ENCODE data around the gene TBX10. TPM values are rescaled to one million over a fixed set of nuclear protein-coding genes. Genes with fewer than 3 reads are reported as not detected.

The TBX10 gene
- total RNA-seq, 1 donor from 2014 or later = not detected

DNA sequence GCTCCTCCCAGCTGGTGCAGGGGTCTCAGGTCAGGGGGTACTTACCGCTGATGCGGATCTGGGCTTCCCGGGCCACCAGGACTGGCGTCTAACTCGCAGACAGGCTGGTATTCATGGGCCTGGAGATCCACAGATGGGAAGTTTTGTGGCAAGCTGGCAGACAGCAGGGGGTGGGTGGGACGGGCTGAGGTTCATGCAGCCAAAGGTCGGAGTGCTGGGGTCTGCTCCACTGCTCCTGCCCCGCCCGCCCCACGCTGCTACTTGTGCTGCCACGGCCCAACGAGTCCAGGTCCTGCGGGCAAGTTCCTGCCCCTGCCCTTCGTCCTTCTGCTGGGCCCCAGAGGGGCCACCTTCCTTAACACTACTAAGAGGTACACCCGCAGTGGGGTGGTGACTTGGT, 7.9 kb upstream of the TBX10 start:
- H3K4me1 Mint-ChIP-seq (ENCODE audit: unreplicated experiment) = no peaks in the 10 kb centered on the region
- peak; percentile 84 for DNase-seq (ENCODE audit: extremely low spot score, unreplicated experiment)
- H3K9me3 Mint-ChIP-seq (ENCODE audit: unreplicated experiment) = no peaks in the 10 kb centered on the region
- TF ChIP-seq, protein P1, sequence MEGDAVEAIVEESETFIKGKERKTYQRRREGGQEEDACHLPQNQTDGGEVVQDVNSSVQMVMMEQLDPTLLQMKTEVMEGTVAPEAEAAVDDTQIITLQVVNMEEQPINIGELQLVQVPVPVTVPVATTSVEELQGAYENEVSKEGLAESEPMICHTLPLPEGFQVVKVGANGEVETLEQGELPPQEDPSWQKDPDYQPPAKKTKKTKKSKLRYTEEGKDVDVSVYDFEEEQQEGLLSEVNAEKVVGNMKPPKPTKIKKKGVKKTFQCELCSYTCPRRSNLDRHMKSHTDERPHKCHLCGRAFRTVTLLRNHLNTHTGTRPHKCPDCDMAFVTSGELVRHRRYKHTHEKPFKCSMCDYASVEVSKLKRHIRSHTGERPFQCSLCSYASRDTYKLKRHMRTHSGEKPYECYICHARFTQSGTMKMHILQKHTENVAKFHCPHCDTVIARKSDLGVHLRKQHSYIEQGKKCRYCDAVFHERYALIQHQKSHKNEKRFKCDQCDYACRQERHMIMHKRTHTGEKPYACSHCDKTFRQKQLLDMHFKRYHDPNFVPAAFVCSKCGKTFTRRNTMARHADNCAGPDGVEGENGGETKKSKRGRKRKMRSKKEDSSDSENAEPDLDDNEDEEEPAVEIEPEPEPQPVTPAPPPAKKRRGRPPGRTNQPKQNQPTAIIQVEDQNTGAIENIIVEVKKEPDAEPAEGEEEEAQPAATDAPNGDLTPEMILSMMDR (IDR thresholded peaks at IDR 0.05) = no peak
- H3K27ac Mint-ChIP-seq (ENCODE audit: unreplicated experiment) = no peak overlapping the region
- H3K4me3 Mint-ChIP-seq (ENCODE audit: unreplicated experiment) = no peak overlapping the region
- peaks cover 3% of the 10 kb centered on the region for H3K27me3 Mint-ChIP-seq (ENCODE audit: unreplicated experiment)
- no peaks in the 10 kb centered on the region for H3K36me3 Mint-ChIP-seq (ENCODE audit: unreplicated experiment)

DNA sequence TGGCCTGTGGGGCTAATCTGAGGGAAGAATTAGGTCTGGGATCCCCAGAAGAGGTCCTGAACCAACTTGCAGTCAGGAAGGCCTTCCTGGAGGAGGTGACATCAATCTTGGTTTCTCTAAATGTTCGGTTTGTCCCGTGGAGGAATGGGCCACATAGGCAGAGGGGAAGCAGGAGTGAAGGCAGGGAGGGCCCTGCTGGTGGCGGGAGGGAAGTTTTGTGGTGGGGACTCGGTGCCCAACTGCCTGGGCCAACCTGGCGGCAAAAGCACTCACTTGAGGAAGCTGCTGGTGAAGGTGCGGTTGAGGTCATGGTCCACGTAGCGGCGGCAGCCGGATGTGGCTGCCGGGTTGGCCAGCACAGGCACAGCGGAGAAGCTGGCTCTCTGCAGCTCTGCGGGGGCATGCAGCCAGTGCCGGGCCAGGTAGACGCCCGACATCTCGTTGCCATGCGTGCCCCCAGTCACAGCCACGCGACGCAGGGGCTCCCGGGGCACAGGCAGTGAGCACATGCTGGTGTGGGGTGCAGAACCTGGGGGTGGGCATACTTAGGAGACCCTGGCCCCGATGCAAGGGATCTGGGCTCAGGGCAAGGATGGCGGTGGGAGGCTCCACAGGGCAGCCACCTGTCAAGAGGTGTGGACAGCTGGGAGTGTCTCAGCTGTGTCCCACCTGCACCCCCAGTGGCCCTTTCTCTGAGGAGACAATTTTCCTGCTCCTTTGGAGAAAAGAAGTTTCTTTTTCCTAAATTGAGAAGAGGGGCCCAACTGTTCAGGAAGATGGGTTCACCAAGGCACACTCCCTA, 7.2 kb upstream of the TBX10 start:
- Mint-ChIP-seq H3K27me3 (ENCODE audit: unreplicated experiment) (peaks cover 3% of the 10 kb centered on the region), H3K4me3 (ENCODE audit: unreplicated experiment) (no peak overlapping the region)

DNA sequence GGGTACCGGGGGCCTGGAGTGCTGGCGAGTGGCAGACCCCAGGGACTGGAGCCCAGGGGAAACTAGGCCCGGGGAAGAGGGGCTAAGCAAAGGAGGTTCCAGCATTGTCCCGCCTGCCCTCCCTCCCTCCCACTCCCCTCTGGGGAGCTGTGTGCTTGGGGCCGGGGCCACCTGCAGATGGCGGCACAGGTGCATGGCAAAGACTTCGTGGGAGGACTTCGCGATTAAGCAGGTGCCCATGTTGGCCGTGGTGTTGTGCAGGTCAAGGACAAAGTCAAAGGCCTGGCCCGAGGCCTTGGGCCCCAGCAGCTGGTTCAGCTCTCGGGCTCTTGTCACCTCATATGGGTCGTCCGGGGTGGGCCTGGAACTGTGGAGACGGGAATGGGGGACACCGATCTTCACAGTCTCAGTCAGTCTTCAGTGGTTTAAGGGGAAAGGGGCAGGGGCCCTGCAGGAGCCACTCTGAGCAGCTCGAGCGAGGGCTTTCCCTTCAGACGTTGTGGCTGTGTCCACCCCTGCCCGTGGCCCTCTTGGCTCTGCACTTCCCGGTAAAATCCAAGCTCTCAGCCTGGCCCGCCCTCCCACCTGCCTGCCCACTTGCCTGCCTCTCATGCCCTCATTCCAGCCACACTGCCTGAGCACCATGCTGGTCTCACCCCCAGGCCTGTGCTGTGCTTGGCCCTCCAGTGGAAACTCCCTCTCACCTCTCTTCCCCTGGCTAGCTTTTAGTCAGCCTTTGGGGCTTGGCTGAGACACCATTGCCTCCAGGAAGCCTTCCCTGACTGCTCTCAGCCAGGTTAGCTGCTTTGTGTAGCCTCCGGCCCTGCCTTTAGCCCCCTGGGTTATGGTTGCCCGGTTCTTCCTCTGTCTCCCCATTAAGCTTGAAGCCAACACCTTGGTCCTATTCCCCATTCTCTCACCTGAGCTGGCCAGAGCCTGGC, 6.2 kb upstream of the TBX10 start:
- H3K27ac Mint-ChIP-seq (ENCODE audit: unreplicated experiment) = no peak overlapping the region
- no peaks in the 10 kb centered on the region for H3K36me3 Mint-ChIP-seq (ENCODE audit: unreplicated experiment)
- H3K4me3 Mint-ChIP-seq (ENCODE audit: unreplicated experiment) = no peak overlapping the region
- TF ChIP-seq, protein P1 (IDR thresholded peaks at IDR 0.05) = no peak
- H3K9me3 Mint-ChIP-seq (ENCODE audit: unreplicated experiment) = no peaks in the 10 kb centered on the region
- H3K27me3 Mint-ChIP-seq (ENCODE audit: unreplicated experiment) = peaks cover 3% of the 10 kb centered on the region
- H3K4me1 Mint-ChIP-seq (ENCODE audit: unreplicated experiment) = no peaks in the 10 kb centered on the region
- peak; percentile 81 for DNase-seq (ENCODE audit: extremely low spot score, unreplicated experiment)

More for the DNA sequence above, 7.2 kb upstream of the TBX10 start:
- Mint-ChIP-seq H3K36me3 (ENCODE audit: unreplicated experiment) (no peaks in the 10 kb centered on the region), H3K27ac (ENCODE audit: unreplicated experiment) (no peak overlapping the region), H3K9me3 (ENCODE audit: unreplicated experiment) (no peaks in the 10 kb centered on the region), H3K4me1 (ENCODE audit: unreplicated experiment) (no peaks in the 10 kb centered on the region)
- no peak for DNase-seq (ENCODE audit: extremely low spot score, unreplicated experiment)
- TF ChIP-seq, protein P1 (IDR thresholded peaks at IDR 0.05) = no peak

DNA sequence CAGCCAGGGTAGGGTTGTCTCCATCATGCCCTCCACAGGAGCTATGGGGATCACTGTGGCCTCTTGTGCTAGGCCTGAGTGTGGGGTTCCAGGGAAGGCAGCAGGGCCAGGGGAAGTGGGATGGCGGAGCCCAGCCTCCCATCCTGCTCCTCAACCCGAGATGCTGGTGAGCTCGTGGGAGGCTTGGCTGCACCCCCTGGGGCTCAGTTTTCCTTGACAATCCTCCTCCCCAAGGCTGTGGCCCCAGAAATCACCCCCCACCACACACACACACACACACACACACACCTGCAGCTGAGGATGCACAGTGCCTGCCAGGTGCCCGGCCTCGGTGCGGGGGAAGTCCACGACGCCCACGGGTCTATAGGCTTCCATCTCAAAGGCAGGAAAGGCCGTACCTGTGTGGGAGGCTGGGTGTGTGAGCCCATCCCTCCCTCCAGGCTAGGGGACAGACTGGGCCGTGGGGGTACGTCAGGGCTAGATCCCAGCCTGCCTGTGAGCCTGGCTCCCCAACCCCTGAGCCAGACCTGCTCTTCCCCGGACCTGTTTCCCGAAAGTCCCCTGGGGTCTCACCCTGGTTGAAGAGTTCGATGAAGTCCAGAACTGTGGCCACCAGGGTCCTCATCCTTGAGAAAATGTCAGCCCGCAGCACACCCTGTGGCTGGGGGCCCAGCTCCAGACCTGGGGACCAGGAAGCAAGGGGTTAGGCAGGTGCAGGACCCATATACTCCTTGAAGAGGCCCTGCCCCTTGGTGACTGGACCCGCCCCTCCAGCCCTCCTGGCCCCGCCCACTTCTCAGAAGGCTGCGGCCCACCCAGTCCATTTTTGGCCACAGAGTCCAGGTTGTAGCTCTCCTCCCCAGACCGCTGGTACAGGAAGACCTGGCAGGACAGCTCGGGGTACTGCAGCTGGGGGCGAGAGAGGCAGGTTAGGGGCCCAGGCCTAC, 5.2 kb upstream of the TBX10 start:
- H3K9me3 Mint-ChIP-seq (ENCODE audit: unreplicated experiment) = no peaks in the 10 kb centered on the region
- TF ChIP-seq, protein P1 (IDR thresholded peaks at IDR 0.05) = no peak
- H3K4me1 Mint-ChIP-seq (ENCODE audit: unreplicated experiment) = no peaks in the 10 kb centered on the region
- H3K27me3 Mint-ChIP-seq (ENCODE audit: unreplicated experiment) = no peaks in the 10 kb centered on the region
- peak; percentile 82 for DNase-seq (ENCODE audit: extremely low spot score, unreplicated experiment)
- H3K36me3 Mint-ChIP-seq (ENCODE audit: unreplicated experiment) = no peaks in the 10 kb centered on the region
- no peak overlapping the region for H3K27ac Mint-ChIP-seq (ENCODE audit: unreplicated experiment)
- no peak overlapping the region for H3K4me3 Mint-ChIP-seq (ENCODE audit: unreplicated experiment)

All from osteocyte (in vitro differentiated cells).